B cell (primary cell): ENCODE data around the gene KLF3. TPM values are rescaled to one million over a fixed set of nuclear protein-coding genes. Genes with fewer than 3 reads are reported as not detected.
A peak's percentile ranks its signal among the peaks of the same experiment; 100 is the strongest.

Experiments
- ATAC-seq: fragments of 200-7000 bp; cut with Tn5 transposase; one replicate; pipeline ENCODE4 v1.10.0; 2021; ENCODE audit warnings: low read depth, mild to moderate bottlenecking, moderate number of reproducible peaks, moderate library complexity
- CTCF ChIA-PET: fragments of 350-600 bp; sonication (Branson Sonifier 250); formaldehyde crosslinking; loops from one replicate; lab custom pipeline; 2021; ENCODE audit warnings: antibody characterized with exemption, inconsistent platforms; lab: Charles Lee
- POLR2A ChIA-PET: fragments of 350-600 bp; sonication (Branson Sonifier 250); formaldehyde crosslinking; loops from one replicate; lab custom pipeline; 2021; ENCODE audit warnings: antibody characterized with exemption; lab: Charles Lee
- DNase-seq: peaks from one replicate; pipeline ENCODE4 v3.0.0; 2013
- H2AFZ ChIP-seq: 2 replicates; pipeline ENCODE4 v1.6.1; 2012; ENCODE audit warnings: mild to moderate bottlenecking, low read depth, low read length; ENCODE audit not compliant: insufficient read depth, poor library complexity, severe bottlenecking
- H3K27ac ChIP-seq, 2 donors: 1 replicate in 1 of 2; 2 replicates in 1 of 2; pipeline ENCODE4 v1.5.1; 2012 to 2013; ENCODE audit warnings: low read length in 2 of 2, mild to moderate bottlenecking in 2 of 2, moderate library complexity in 1 of 2
- H3K27me3 ChIP-seq, 4 experiments: fragments of 200-600 bp in 1 of 4; sonication (generic) in 1 of 4; replicated peaks in 1 of 4; 1 replicate in 2 of 4; 2 replicates in 2 of 4; pipeline versions ENCODE4 v1.6.1 to v1.7.0; 2013 to 2016; ENCODE audit warnings: low read length in 3 of 4, mild to moderate bottlenecking in 2 of 4, mixed read lengths in 1 of 4, moderate library complexity in 1 of 4; ENCODE audit not compliant: insufficient read depth in 4 of 4, control insufficient read depth in 3 of 4; ENCODE audit errors: control extremely low read depth in 1 of 4
- H3K36me3 ChIP-seq, 2 experiments: replicated peaks in 1 of 2; 1 replicate in 1 of 2; 2 replicates in 1 of 2; pipeline versions ENCODE4 v1.6.1 to v1.7.1; 2013; ENCODE audit warnings: low read length in 1 of 2; ENCODE audit not compliant: insufficient read depth in 2 of 2, control insufficient read depth in 1 of 2; ENCODE audit errors: control extremely low read depth in 1 of 2, extremely low read depth in 1 of 2
- H3K4me1 ChIP-seq, 2 donors: fragments of 200-600 bp in 1 of 2; sonication (generic) in 1 of 2; 1 replicate in 1 of 2; 2 replicates in 1 of 2; pipeline versions ENCODE4 v1.5.1 to v1.6.1; 2013 to 2017; ENCODE audit warnings: low read length in 2 of 2; ENCODE audit not compliant: control insufficient read depth in 2 of 2, insufficient read depth in 2 of 2
- H3K4me2 ChIP-seq: replicated peaks from 2 replicates; pipeline ENCODE3; 2012; ENCODE audit warnings: mild to moderate bottlenecking, low read depth, low read length; ENCODE audit not compliant: poor library complexity, severe bottlenecking
- H3K4me3 ChIP-seq, 5 experiments: fragments of 200-600 bp in 1 of 5; sonication (generic) in 1 of 5; 1 replicate in 3 of 5; 2 replicates in 2 of 5; pipeline versions ENCODE4 v1.5.1 to v1.7.0; 2011 to 2016; ENCODE audit warnings: low read length in 4 of 5, mild to moderate bottlenecking in 4 of 5, low read depth in 2 of 5, control low read depth in 1 of 5, moderate library complexity in 1 of 5; ENCODE audit not compliant: insufficient read depth in 1 of 5; ENCODE audit errors: control extremely low read depth in 1 of 5, extremely low read depth in 1 of 5
- H3K79me2 ChIP-seq: fragments of 200-600 bp; sonication (generic); one replicate; pipeline ENCODE4 v1.6.0; 2016; ENCODE audit warnings: low read length; ENCODE audit not compliant: control insufficient read depth, insufficient read depth
- H3K9ac ChIP-seq: fragments of 200-600 bp; sonication (generic); 2 replicates; pipeline ENCODE4 v1.6.1; 2017; ENCODE audit warnings: mild to moderate bottlenecking, low read length, moderate library complexity
- H3K9me3 ChIP-seq, 3 donors: one replicate each; pipeline versions ENCODE4 v1.6.1 to v1.7.1; 2013; ENCODE audit warnings: low read length in 2 of 3; ENCODE audit not compliant: control insufficient read depth in 2 of 3, insufficient read depth in 1 of 3; ENCODE audit errors: control extremely low read depth in 1 of 3
- H4K20me1 ChIP-seq: 2 replicates; pipeline ENCODE4 v1.6.0; 2012; ENCODE audit warnings: mild to moderate bottlenecking, low read length; ENCODE audit not compliant: insufficient read depth, control insufficient read depth, poor library complexity, severe bottlenecking
- H3K27ac Mint-ChIP-seq: one replicate; pipeline ENCODE4 v1.8.0; 2021; ENCODE audit warnings: mixed read lengths
- H3K27me3 Mint-ChIP-seq: one replicate; pipeline ENCODE4 v1.8.0; 2021; ENCODE audit warnings: mixed read lengths
- H3K4me1 Mint-ChIP-seq: one replicate; pipeline ENCODE4 v1.8.0; 2021; ENCODE audit warnings: mixed read lengths
- H3K4me3 Mint-ChIP-seq: one replicate; pipeline ENCODE4 v1.8.0; 2021; ENCODE audit warnings: mixed read lengths
- H3K9me3 Mint-ChIP-seq: one replicate; pipeline ENCODE4 v1.8.0; 2022; ENCODE audit warnings: mixed read lengths; ENCODE audit not compliant: insufficient read depth
- CTCF ChIP-seq: fragments of 200-600 bp; IDR thresholded peaks from one replicate; pipeline ENCODE4 v1.8.0; 2022; ENCODE audit warnings: antibody characterized with exemption, mild to moderate bottlenecking
- EZH2 ChIP-seq: IDR thresholded peaks from 2 replicates; pipeline ENCODE4 v1.6.1; 2012; ENCODE audit warnings: borderline replicate concordance, low read depth, mild to moderate bottlenecking, moderate library complexity, low read length; ENCODE audit not compliant: insufficient read depth, poor library complexity, severe bottlenecking
- WGBS: methylation state at CpG from one replicate; pipeline ENCODE4 v1.1.5; 2013; ENCODE audit warnings: missing lambda C conversion rate; ENCODE audit not compliant: insufficient coverage; 5-methylcytosine and 5-hydroxymethylcytosine counted together
- intact Hi-C: fragments of 100-400 bp; cut with micrococcal nuclease; formaldehyde crosslinking; loops from one replicate; pipeline ENCODE4 v1.10.0; 2022
- polyA minus RNA-seq: library from RNA; depleted of rRNA, polyadenylated mRNA; stranded (reverse); fragments of >200 nt; gene quantifications from 2 replicates; pipeline ENCODE4 v1.2.3, GENCODE V29; 2012
- polyA plus RNA-seq: library from polyadenylated mRNA; depleted of rRNA; stranded (reverse); fragments of >200 nt; gene quantifications from 2 replicates; pipeline ENCODE4 v1.2.3, GENCODE V29; 2012
- total RNA-seq, 2 donors: library from RNA; stranded (reverse); fragments of 120-200 nt in 1 of 2; gene quantifications; 1 replicate in 1 of 2; 2 replicates in 1 of 2; pipeline versions ENCODE4 v1.2.3 to v1.2.4, GENCODE V29; 2013 to 2022

The KLF3 gene
- 51.9 and 52.8 TPM in 2 replicates for total RNA-seq
- 28.3 TPM for total RNA-seq (2013)
- polyA plus RNA-seq, result 32.9 and 42.4 TPM in 2 replicates
- polyA minus RNA-seq, result 25.9 and 27.8 TPM in 2 replicates

GRCh38 chr4:38663801-38664705 is at the start of gene KLF3:
Gene KLF3 (plus strand): TSS chr4:38664199. CDS start chr4:38680626, 16,427 bp downstream.
- Histone ChIP-seq H4K20me1 (no peaks in the 10 kb centered on the region), H3K9ac (peak within 1 kb of the TSS; percentile 85), H2AFZ (peak within 1 kb of the TSS; percentile 79), H3K4me1 (peaks cover 55 to 61% of the 10 kb centered on the region in 2 donors), H3K79me2 (peaks cover 87% of the 10 kb centered on the region), H3K27me3 (no peaks in the 10 kb centered on the region), H3K27ac (peak within 1 kb of the TSS; percentile 90 to 92), H3K4me3 (peak within 1 kb of the TSS; percentile 80 to 94 (median 83)), H3K4me2 (peak within 1 kb of the TSS; percentile 89), H3K9me3 (no peaks in the 10 kb centered on the region), H3K36me3 (no peaks in the 10 kb centered on the region)
- ATAC-seq (peak; percentile 79), DNase-seq (no peak)
- ChIA-PET CTCF (interaction anchor here (1.0 to 3.4 kb wide), 4 partner anchors 10 to 13 kb away, joined by 3 to 24 read pairs (median 3); no protein-coding TSS in a partner anchor), POLR2A (interaction anchor here (0.7 to 1.8 kb wide), 2 partner anchors 10 to 360 kb away, joined by 3 to 9 read pairs; no protein-coding TSS in a partner anchor)
- peaks cover 62% of the 10 kb centered on the region for H3K4me1 Mint-ChIP-seq
- H3K27ac Mint-ChIP-seq, result peak within 1 kb of the TSS; percentile 96
- peak within 1 kb of the TSS; percentile 97 for H3K4me3 Mint-ChIP-seq
- H3K9me3 Mint-ChIP-seq, result no peaks in the 10 kb centered on the region
- under 1% methylated on average over 100 of the region's 110 CpGs for WGBS
- intact Hi-C loops, result loop anchor here (1.0 to 10.0 kb wide), 8 partner anchors 121 to 1531 kb away; partner anchors contain the start of genes RELL1, RHOH, TBC1D1 and TLR10
- TF ChIP-seq EZH2 (no peak), CTCF (no peak)
- no peaks in the 10 kb centered on the region for H3K27me3 Mint-ChIP-seq
